ENCODE measurements around the gene TENT4A.

GRCh38 chr5:6739603-6740002, 26.4 kb downstream of the TENT4A start:
- TF ChIP-seq CTCF (IDR thresholded peaks at IDR 0.05; ENCODE audit: borderline replicate concordance, extremely low read depth, low read length, poor library complexity, severe bottlenecking) = no peak
- TF ChIP-seq EZH2 (IDR thresholded peaks at IDR 0.05; ENCODE audit: borderline replicate concordance, low read depth, low read length, severe bottlenecking) = no peak

Measured in DND-41 (cell line).